GM19452 (cell line): ENCODE measurements around the gene TTLL5.

Experiments
- ATAC-seq: cut with Tn5 transposase; IDR thresholded peaks from one replicate; pipeline ENCODE4 v1.9.1; 2021; ENCODE audit not compliant: unreplicated experiment

Gene TTLL5

DNA sequence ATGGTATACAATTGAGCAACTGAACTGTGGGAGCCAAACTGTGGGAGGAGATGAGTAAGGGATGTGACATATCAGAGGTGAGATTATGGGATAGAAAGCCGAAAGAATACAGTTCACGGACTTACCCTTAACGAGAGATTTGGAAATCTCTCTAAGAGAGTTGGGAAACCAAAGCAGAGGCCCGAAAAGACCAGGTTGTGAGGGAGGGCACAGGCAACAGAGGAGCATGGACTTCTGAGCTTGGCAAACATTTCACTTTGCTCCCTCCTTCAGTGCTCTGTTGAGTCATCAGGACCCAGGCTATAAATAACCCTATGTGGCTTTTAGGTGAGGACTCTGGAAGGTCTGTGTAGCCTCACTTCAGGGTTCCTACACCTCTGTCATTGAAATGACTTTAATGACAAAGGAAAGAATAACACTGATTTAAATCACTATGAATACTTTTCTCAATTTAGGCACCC is 200.1 kb downstream of the TTLL5 start:
- no peak for ATAC-seq

DNA sequence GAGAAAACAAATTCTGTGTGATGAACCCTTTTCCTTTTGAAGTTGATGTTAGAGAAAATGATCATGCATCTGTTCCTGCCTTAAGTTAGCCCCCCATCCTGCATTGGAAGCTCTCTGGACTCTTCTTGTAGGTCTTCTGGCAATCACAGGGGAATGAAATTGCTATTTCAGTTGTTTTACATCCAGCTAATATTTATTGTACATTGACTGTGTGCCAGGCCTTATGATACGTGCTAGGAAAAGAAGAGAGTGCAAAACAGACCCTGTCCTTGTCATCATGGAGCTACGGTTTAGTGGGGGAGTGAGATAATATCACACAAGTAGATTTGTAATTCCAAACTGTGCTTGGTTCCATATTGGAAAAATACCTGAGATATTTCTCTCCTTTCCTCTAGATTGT is 202.2 kb downstream of the TTLL5 start:
- no peak for ATAC-seq

GRCh38 chr14:75864352-75864751 is 203.3 kb downstream of the TTLL5 start:
- no peak for ATAC-seq

GRCh38 chr14:75865531-75865930 is 204.5 kb downstream of the TTLL5 start:
- ATAC-seq = no peak

- ATAC-seq = no peak
Measured at GRCh38 chr14:75866970-75867369, 205.9 kb downstream of the TTLL5 start.

DNA sequence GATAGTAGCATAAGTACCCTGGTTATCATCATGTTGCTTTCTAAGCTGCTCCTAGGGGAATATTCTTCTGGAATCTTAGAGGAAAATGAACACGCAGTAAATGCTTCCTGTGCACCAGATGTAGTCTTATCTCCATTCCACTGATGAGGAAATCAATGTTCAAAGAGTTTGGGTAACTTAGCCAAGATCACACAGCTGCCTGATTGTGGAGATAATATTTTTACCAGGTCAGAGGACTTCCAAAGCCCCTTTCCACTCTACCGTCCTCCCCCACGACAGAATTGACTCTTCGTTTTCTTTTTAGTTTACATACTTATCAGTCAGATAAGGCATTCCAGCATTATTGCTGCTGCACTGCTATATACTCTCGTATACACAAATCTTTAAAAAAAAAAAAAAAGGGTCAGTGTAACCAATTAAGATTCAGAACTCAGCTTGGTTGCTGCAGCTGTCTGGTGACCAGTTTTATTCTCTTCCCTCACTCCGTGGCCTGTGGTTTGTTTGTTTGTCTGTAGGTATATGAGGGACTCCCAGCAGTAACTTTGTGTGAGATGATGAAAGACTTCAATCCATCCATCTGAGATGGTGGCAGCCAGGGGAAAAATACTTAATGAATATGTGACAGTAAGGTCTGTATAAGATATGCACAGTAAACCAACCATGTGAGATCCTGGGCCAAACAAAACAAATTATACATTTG is 210.3 kb downstream of the TTLL5 start:
- no peak for ATAC-seq

DNA sequence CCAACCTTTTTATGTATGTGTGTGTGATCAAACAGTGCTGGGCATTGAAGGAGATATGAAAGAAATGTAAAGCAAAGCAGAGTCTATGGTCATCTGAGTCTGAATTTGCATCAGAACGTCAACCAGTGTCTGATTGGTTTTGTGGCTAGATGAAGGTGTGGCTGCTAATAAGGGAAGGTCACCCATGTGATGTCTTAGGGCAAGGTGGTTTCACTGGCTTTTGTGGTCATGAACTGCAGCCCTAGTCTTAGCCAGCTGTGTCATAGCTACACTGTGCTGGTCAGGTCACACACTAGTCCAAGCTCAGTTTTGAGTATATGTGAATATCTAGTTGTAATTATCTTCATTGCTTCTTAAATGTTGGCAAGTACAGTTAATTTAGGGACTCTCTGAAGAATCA is 214.9 kb downstream of the TTLL5 start:
- ATAC-seq = peak; percentile 100

- no peak for ATAC-seq
Measured at GRCh38 chr14:75876530-75876929, 215.5 kb downstream of the TTLL5 start.

DNA sequence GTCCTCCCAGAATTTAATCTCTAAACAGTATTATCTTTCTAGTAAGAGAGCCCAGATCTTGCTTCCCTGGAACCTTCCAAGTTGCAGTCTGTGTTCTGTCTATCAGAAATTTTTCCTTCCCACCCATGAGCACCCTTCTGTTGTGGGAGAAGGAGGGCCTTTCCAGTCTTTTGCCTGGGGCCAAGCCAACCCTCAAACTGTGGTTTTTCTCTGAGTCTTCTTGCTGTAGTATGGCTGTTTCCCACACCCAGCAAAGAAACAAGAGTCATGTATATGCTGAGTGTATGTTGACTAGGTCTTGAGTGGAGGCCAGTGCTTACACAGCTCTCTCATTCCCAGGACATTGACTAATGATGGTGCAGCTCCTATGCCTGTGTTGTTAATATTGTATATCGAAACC is 216.2 kb downstream of the TTLL5 start:
- no peak for ATAC-seq

- no peak for ATAC-seq
Measured at GRCh38 chr14:75877884-75878283, 216.8 kb downstream of the TTLL5 start.

DNA sequence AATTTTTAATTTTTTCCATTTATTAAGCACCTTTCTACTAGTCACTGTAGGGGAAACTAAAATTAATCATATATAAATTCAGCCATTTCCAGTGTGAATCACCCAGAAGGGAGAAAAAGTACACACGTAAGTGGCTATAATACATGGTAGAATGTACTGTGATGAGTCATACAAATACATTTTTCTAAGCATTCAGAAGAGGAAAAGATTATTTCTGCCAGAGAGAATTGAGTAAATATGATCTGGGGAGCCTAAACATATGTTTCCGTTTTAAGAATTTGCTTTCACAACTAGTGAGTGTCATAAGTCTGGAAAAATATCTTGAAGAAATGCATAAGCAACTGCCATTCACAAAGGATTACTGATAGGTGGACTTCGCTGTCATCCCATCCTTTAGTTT is 218.0 kb downstream of the TTLL5 start:
- no peak for ATAC-seq

DNA sequence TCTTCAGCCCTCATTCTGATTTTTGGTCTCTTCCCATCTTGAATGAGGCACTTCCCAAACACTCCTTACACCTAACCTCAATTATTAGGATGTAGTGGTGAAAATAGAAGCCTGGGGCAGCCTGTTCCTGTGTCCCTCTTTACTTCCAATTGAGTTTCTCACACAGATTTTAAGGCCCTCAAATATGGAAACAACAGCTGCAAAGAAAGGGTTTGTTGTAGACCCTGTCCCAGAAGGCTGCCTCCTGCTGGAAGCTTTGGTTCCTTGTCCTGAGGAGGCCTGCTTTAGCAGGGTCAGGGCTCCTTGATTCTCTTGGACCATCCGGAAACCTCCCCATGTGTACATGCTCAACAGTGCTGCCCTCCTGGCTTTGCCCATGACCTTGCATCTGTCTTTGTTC is 219.5 kb downstream of the TTLL5 start:
- no peak for ATAC-seq

- ATAC-seq = no peak
Measured at GRCh38 chr14:75881994-75882393, 220.9 kb downstream of the TTLL5 start.

DNA sequence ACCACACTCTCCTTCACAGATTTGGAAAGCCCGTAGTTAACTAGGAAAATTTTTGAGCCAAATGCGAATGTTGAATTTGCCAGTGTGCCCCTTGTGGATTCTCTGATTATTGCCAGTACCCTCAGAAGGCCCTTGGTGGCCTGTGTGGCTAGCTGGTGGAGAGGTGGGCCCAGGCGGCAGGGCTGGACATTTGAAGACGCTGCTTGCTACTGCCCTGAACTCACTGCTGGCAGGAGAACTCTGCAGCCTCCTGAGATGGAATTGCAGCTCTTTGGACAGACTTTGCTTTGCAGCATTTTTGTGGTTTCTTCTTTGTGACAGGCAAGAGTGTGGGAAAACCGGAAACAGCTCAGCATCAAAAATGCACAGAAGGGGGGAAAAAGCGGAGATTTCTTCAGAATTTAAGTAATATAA is 223.2 kb downstream of the TTLL5 start:
- no peak for ATAC-seq

GRCh38 chr14:75885829-75886228 is 224.8 kb downstream of the TTLL5 start:
- no peak for ATAC-seq

DNA sequence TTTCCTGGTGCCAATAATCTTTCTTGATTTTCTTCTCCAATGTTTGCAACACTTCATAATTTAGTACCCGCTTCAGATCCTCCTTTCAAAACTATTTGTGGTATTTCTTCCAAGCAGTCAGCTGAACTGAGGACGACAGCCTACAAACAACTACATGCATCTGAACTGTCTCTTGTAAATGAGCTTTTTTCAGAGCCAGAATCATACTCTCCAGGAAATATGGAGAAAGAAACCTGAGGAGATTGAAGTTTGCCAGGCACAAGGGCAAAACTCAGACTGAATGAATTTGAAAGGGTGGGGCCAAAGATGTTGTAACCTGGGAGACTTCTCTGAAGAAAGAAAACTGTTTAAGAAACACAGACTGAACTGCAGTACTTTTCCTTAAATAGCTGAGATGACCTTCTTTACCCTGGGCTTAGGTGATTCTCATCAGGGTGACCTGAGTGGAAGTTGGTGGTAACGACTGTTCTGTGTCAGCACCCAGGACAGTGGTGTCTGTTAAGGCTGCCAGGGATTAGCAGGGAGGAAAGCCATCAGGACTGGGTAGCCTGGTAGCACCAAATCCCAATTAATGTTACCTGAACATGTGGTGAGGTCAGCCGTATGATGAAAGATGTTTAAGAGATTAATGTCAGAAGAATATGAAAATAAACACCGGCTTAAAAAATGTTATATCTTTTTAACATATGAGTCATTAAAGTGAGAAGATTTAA is 225.7 kb downstream of the TTLL5 start:
- ATAC-seq = no peak

- ATAC-seq = no peak
Measured at GRCh38 chr14:75888945-75889344, 227.9 kb downstream of the TTLL5 start.

- ATAC-seq = no peak
Measured at GRCh38 chr14:75896341-75896740, 235.3 kb downstream of the TTLL5 start.

DNA sequence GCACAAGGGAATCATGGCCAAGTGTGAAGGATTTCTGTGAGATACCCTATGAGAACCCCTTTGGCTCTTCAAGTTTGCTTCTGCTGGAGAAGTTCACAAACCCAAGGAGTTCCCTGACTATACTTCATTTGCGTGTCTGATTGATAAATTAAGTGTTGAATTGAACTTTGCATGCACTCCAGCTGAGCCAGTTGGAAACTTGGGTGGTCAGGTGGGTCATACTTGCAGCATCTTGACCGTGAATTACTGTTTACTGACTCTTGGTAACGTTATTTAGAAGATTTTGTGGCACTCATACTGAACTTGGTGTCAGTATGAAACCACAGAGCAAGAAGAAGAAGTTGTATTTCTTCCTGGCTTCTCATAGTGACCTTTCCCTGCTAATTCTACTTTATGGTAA is 243.3 kb downstream of the TTLL5 start:
- no peak for ATAC-seq

DNA sequence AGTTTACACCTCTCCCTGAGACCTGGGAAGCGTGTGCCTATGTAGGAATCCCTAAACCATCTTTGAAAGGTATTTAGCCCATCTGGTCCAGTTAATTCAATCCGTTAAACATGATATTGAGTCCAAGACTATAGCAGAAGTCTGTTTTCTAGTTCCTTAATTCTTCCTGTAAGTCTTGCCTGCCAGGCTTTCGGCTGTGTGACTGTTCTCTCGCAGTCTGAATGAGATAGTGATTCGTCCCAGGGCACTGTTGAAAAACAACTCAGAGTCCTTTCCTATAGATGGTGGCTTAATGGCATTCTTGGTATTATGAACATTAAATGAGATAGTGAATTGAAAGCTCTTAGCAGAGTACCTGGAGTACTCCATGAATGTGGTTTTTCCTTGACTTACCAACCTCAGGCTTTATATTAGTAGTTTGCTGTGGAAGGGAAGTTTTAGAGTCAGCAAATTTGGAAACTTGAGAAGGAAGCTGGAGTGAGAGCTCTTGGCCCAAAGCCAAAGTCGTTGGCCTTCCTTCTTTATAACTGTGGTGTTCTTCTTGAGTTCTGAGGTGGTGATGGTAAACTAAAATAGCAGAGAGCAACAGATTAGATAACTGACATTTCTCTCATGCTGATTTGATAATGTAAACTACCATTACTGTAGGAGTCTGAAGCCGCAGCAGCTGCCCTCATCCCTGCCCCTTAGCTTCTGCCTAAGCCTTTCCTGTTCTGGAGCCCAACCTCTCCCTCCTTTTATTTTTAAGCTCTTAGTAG is 244.3 kb downstream of the TTLL5 start:
- no peak for ATAC-seq

GRCh38 chr14:75906228-75906627 is 245.2 kb downstream of the TTLL5 start:
- ATAC-seq = no peak
